Heart right ventricle (tissue), 16 donors: Measurements from ENCODE around the gene CITED4. TPM values are rescaled to one million over a fixed set of nuclear protein-coding genes. Genes with fewer than 3 reads are reported as not detected.
A peak's percentile ranks its signal among the peaks of the same experiment; 100 is the strongest.

Experiments
- ATAC-seq, 8 donors: fragments of 200-7000 bp; cut with Tn5 transposase; one replicate each; pipeline ENCODE4 v1.9.1; 2020; ENCODE audit warnings: mild to moderate bottlenecking in 8 of 8, moderate library complexity in 8 of 8, moderate number of reproducible peaks in 1 of 8
- DNase-seq, 2 donors: peaks; one replicate each; pipeline ENCODE4 v3.0.0-alpha.2; 2020
- H3K27ac ChIP-seq, 10 donors: fragments of 200-600 bp; sonication (generic) in 2 of 10; one replicate each; pipeline versions ENCODE4 v1.5.0 to v1.8.0; 2020 to 2022; ENCODE audit warnings: mild to moderate bottlenecking in 3 of 10
- H3K27me3 ChIP-seq, 7 donors: fragments of 200-600 bp; one replicate each; pipeline ENCODE4 v1.8.0; 2021 to 2022; ENCODE audit warnings: mild to moderate bottlenecking in 2 of 7
- H3K36me3 ChIP-seq, 9 donors: fragments of 200-600 bp; sonication (generic) in 1 of 9; one replicate each; pipeline versions ENCODE4 v1.5.0 to v1.8.0; 2020 to 2022; ENCODE audit warnings: mild to moderate bottlenecking in 2 of 9
- H3K4me1 ChIP-seq, 9 donors: fragments of 200-600 bp; sonication (generic) in 1 of 9; one replicate each; pipeline versions ENCODE4 v1.5.0 to v1.8.0; 2020 to 2022; ENCODE audit warnings: mild to moderate bottlenecking in 4 of 9
- H3K4me3 ChIP-seq, 10 donors: fragments of 200-600 bp; sonication (generic) in 2 of 10; one replicate each; pipeline versions ENCODE4 v1.5.0 to v1.8.0; 2020 to 2022; ENCODE audit warnings: mild to moderate bottlenecking in 7 of 10, moderate library complexity in 2 of 10
- H3K9me3 ChIP-seq, 11 donors: fragments of 200-600 bp in 10 of 11; sonication (generic) in 2 of 11; one replicate each; pipeline versions ENCODE4 v1.5.0 to v1.8.0; 2013 to 2022; ENCODE audit warnings: mild to moderate bottlenecking in 2 of 11, control low read depth in 1 of 11, moderate library complexity in 1 of 11
- CTCF ChIP-seq, 9 donors: fragments of 200-600 bp; sonication (generic) in 2 of 9; IDR thresholded peaks; one replicate each; pipeline versions ENCODE4 v1.5.0 to v1.8.0; 2021 to 2022; ENCODE audit warnings: antibody characterized with exemption in 9 of 9, mild to moderate bottlenecking in 5 of 9, moderate library complexity in 1 of 9
- WGBS, 2 donors: extraction: QIAGEN DNeasy Blood & Tissue Kit; methylation state at CpG; one replicate each; pipeline ENCODE4 v1.1.7; 2013; ENCODE audit warnings: inconsistent platforms in 1 of 2; 5-methylcytosine and 5-hydroxymethylcytosine counted together
- intact Hi-C, 10 donors: fragments of 100-400 bp; cut with DNase I; formaldehyde crosslinking; loops; one replicate each; pipeline versions ENCODE4 v1.11.1 to v1.14.2; 2022
- polyA plus RNA-seq, 2 donors: library from polyadenylated mRNA; stranded (reverse); fragments of 200-250 nt; gene quantifications; one replicate each; pipeline ENCODE4 v1.2.3, GENCODE V29; 2013
- total RNA-seq, 10 donors: library from RNA; stranded (reverse); fragmentation: NEBNext Ultra II Directional in 3 of 10; extraction: Animal tissue kit (Norgen Biotek cat#: 25700) in 3 of 10; gene quantifications; one replicate each; pipeline versions ENCODE4 v1.2.1 to v1.2.4, GENCODE V29; 2021 to 2023
- donor health status: Arrhythmogenic right ventricular cardiomyopathy.
- donor health status: ischemic (EF 13 %, LVEDD 7.1; RV severe dilation, severe dysfunction).
- donor health status: healthy with polysubstance abuse.
- donor health status: DM: no; HTN: yes; CAD: no.
- donor health status: DM: no; HTN: no; CAD: no.
- donor health status: ischemic (EF 25% LVEDD 6.9; RV normal size, moderate dysfunction).
- donor health status: ischemic (EF 25% LVEDD 5.7; RV mildly dilated, moderate dysfunction).
- donor health status: healthy.
- donor health status: DM: yes; HTN: yes; CAD: no.
- donor health status: Ischemic cardiomyopathy.
- donor health status: ischemic (EF 35%, LVEDD 5.7; RV mildly dilated, moderate dysfunction).
- donor health status: nonischemic (EF 11% LVEDD 7.7; RV severe dilation, severe dysfunction).
- donor health status: DM: yes; HTN: yes; CAD: no.
- donor health status: PGD.
- donor health status: ischemic (EF 29% LVEDD 5.4; RV normal size, mild dysfunction).
- donor health status: nonischemic (EF 23%, LVEDD 6.1; RV moderate dilation, normal function).

Gene CITED4
- total and polyA plus RNA-seq, 12 donors = 6.1 to 88.8 (median 25.8) TPM

- Histone ChIP-seq H3K4me3 (no peak overlapping the region), H3K27ac (no peak overlapping the region), H3K27me3 (peaks cover 0 to 10% (median 4%) of the 10 kb centered on the region in 7 donors), H3K9me3 (no peaks in the 10 kb centered on the region), H3K36me3 (no peaks in the 10 kb centered on the region), H3K4me1 (no peaks in the 10 kb centered on the region)
- ATAC-seq (no peak), DNase-seq (no peak)
- intact Hi-C loops = no loop called here
- TF ChIP-seq CTCF (IDR thresholded peaks at IDR 0.05) = no peak
- WGBS, 2 donors = 92 to 100% methylated on average over 1 of the region's 1 CpG
Observed at GRCh38 chr1:40833979-40834378, 28.2 kb downstream of the CITED4 start.

- WGBS, 2 donors = 93 to 94% methylated on average over 22 of the region's 22 CpGs
- no peak for ATAC-seq
- no peak overlapping the region for H3K27ac ChIP-seq
- H3K36me3 ChIP-seq = no peaks in the 10 kb centered on the region
- no peak for TF ChIP-seq CTCF (IDR thresholded peaks at IDR 0.05)
- no peak for DNase-seq
- H3K27me3 ChIP-seq = no peaks in the 10 kb centered on the region
- H3K4me1 ChIP-seq = peaks cover 0 to under 1% (median 0%) of the 10 kb centered on the region in 9 donors
- H3K4me3 ChIP-seq = no peak overlapping the region
- intact Hi-C loops = no loop called here
- H3K9me3 ChIP-seq = no peaks in the 10 kb centered on the region
Observed at GRCh38 chr1:40831001-40831732, 31.0 kb downstream of the CITED4 start.

- H3K9me3 ChIP-seq = no peaks in the 10 kb centered on the region
- TF ChIP-seq CTCF (IDR thresholded peaks at IDR 0.05) = no peak
- H3K27me3 ChIP-seq = no peaks in the 10 kb centered on the region
- DNase-seq = no peak
- ATAC-seq = peak in 1 of 8 donors; percentile 51
- no peaks in the 10 kb centered on the region for H3K36me3 ChIP-seq
- no peak overlapping the region for H3K4me3 ChIP-seq
- WGBS, 2 donors = 91 to 92% methylated on average over 13 of the region's 13 CpGs
- no peak overlapping the region for H3K27ac ChIP-seq
- H3K4me1 ChIP-seq = peaks cover 0 to 7% (median 2%) of the 10 kb centered on the region in 9 donors
- intact Hi-C loops = no loop called here
Observed at GRCh38 chr1:40830419-40830943, 31.7 kb downstream of the CITED4 start.

GRCh38 chr1:40829631-40830245 is 32.4 kb downstream of the CITED4 start:
- 82 to 83% methylated on average over 14 of the region's 14 CpGs for WGBS, 2 donors
- intact Hi-C loops = no loop called here

More at GRCh38 chr1:40829631-40830245, 32.4 kb downstream of the CITED4 start:
- Histone ChIP-seq H3K27me3 (no peaks in the 10 kb centered on the region), H3K27ac (no peak overlapping the region), H3K36me3 (no peaks in the 10 kb centered on the region), H3K9me3 (no peaks in the 10 kb centered on the region), H3K4me1 (peaks cover 0 to 15% (median 9%) of the 10 kb centered on the region in 9 donors), H3K4me3 (no peak overlapping the region)
- ATAC-seq (no peak), DNase-seq (no peak)
- TF ChIP-seq CTCF (IDR thresholded peaks at IDR 0.05) = no peak
